ELR (cell line): ENCODE data around the gene MYH11.
"Not testable (repeated sequence)": the region's sequence is repeated elsewhere in the genome, so short reads cannot be mapped to it uniquely, and the experiment has no call there.

Experiments
- DNase-seq: peaks from one replicate; pipeline ENCODE4 v3.0.0-alpha.2; 2015; ENCODE audit warnings: low read depth

Gene MYH11

GRCh38 chr16:15714393-15715172 is 142.2 kb downstream of the MYH11 start:
- no peak for DNase-seq

GRCh38 chr16:15708997-15709396 is 147.8 kb downstream of the MYH11 start:
- DNase-seq = no peak

- DNase-seq = peak; percentile 71
Measured at GRCh38 chr16:15708096-15708495, 148.7 kb downstream of the MYH11 start.

GRCh38 chr16:15707332-15707731 is 149.5 kb downstream of the MYH11 start:
- no peak for DNase-seq

GRCh38 chr16:15705064-15705565 is 151.7 kb downstream of the MYH11 start:
- no peak for DNase-seq

- DNase-seq = peak; percentile 68
Measured at GRCh38 chr16:15704545-15704987, 152.3 kb downstream of the MYH11 start.

GRCh38 chr16:15703029-15703736 is 153.6 kb downstream of the MYH11 start:
- no peak for DNase-seq

- DNase-seq = peak; percentile 34
Measured at GRCh38 chr16:15701975-15702970, 154.6 kb downstream of the MYH11 start.

- DNase-seq = no peak
Measured at GRCh38 chr16:15701367-15701766, 155.5 kb downstream of the MYH11 start.

GRCh38 chr16:15699819-15700218 is 157.0 kb downstream of the MYH11 start:
- no peak for DNase-seq

GRCh38 chr16:15694499-15694898 is 162.3 kb downstream of the MYH11 start:
- DNase-seq = no peak

- not testable (repeated sequence) for DNase-seq
Measured at GRCh38 chr16:15692508-15692907, 164.3 kb downstream of the MYH11 start.

- no peak for DNase-seq
Measured at GRCh38 chr16:15691046-15691445, 165.8 kb downstream of the MYH11 start.

GRCh38 chr16:15690296-15690695 is 166.5 kb downstream of the MYH11 start:
- DNase-seq = peak; percentile 27

- peak; percentile 42 for DNase-seq
Measured at GRCh38 chr16:15689290-15689689, 167.5 kb downstream of the MYH11 start.

- DNase-seq = no peak
Measured at GRCh38 chr16:15686287-15686686, 170.5 kb downstream of the MYH11 start.

- DNase-seq = peak; percentile 85
Measured at GRCh38 chr16:15682105-15682570, 174.7 kb downstream of the MYH11 start.

GRCh38 chr16:15677447-15677846 is 179.4 kb downstream of the MYH11 start:
- DNase-seq = no peak

- DNase-seq = no peak
Measured at GRCh38 chr16:15676506-15676905, 180.3 kb downstream of the MYH11 start.

- no peak for DNase-seq
Measured at GRCh38 chr16:15674571-15674970, 182.3 kb downstream of the MYH11 start.

- peak; percentile 94 for DNase-seq
Measured at GRCh38 chr16:15672514-15673167, 184.2 kb downstream of the MYH11 start.
